Neural crest cell (in vitro differentiated cells): ENCODE results near the gene SLC16A14. TPM values are rescaled to one million over a fixed set of nuclear protein-coding genes. Genes with fewer than 3 reads are reported as not detected.

Experiments
- DNase-seq: peaks from one replicate; pipeline ENCODE4 v3.0.0; 2021; ENCODE audit warnings: low read depth, mixed read lengths, low spot score
- H3K27ac Mint-ChIP-seq: one replicate; pipeline ENCODE4 v1.8.0; 2021; ENCODE audit warnings: mild to moderate bottlenecking, mixed read lengths; ENCODE audit not compliant: unreplicated experiment
- H3K27me3 Mint-ChIP-seq: 2 replicates; pipeline ENCODE4 v1.8.0; 2021; ENCODE audit warnings: low read depth, mild to moderate bottlenecking, mixed read lengths
- H3K36me3 Mint-ChIP-seq: 2 replicates; pipeline ENCODE4 v1.8.0; 2021; ENCODE audit warnings: low read depth, mild to moderate bottlenecking, mixed read lengths
- H3K4me1 Mint-ChIP-seq: 2 replicates; pipeline ENCODE4 v1.8.0; 2021; ENCODE audit warnings: mixed read lengths
- H3K4me3 Mint-ChIP-seq: one replicate; pipeline ENCODE4 v1.8.0; 2021; ENCODE audit warnings: mild to moderate bottlenecking, mixed read lengths
- H3K9me3 Mint-ChIP-seq: 2 replicates; pipeline ENCODE4 v1.8.0; 2021; ENCODE audit warnings: mixed read lengths
- total RNA-seq: library from RNA; stranded (reverse); gene quantifications from 2 replicates; pipeline ENCODE4 v1.2.1, GENCODE V29; 2021
- TF ChIP-seq, protein P1 (sequence below): fragments of 200-600 bp; sonication (generic); conservative IDR thresholded peaks from 2 replicates; pipeline ENCODE4 v1.5.0; 2021; ENCODE audit warnings: antibody characterized with exemption, mild to moderate bottlenecking

Gene SLC16A14
- total RNA-seq, 1 donor from 2014 or later: 13.0 TPM

DNA sequence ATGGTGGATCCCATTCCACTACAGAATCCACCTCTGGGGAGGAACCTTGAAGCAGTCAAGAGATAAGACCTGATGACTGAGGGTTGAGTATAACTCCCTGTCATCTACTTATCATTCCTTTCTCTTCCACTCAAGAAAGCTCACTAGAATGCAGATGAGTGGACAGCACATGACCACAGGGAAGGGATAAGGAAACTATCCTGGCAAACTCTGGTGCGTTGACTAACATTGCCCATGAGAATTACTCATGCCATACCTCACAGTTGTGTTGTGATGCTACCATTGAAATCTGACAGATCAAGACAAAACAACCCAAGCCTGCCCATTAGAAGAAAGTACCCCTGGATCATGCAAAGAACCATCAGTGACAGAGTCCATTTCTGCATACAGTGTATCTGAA, 26.5 kb downstream of the SLC16A14 start:
- H3K27ac Mint-ChIP-seq: no peak overlapping the region
- no peaks in the 10 kb centered on the region for H3K4me1 Mint-ChIP-seq
- TF ChIP-seq, protein P1, sequence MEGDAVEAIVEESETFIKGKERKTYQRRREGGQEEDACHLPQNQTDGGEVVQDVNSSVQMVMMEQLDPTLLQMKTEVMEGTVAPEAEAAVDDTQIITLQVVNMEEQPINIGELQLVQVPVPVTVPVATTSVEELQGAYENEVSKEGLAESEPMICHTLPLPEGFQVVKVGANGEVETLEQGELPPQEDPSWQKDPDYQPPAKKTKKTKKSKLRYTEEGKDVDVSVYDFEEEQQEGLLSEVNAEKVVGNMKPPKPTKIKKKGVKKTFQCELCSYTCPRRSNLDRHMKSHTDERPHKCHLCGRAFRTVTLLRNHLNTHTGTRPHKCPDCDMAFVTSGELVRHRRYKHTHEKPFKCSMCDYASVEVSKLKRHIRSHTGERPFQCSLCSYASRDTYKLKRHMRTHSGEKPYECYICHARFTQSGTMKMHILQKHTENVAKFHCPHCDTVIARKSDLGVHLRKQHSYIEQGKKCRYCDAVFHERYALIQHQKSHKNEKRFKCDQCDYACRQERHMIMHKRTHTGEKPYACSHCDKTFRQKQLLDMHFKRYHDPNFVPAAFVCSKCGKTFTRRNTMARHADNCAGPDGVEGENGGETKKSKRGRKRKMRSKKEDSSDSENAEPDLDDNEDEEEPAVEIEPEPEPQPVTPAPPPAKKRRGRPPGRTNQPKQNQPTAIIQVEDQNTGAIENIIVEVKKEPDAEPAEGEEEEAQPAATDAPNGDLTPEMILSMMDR: no peak
- H3K36me3 Mint-ChIP-seq: peaks cover 8% of the 10 kb centered on the region
- no peak for DNase-seq
- H3K9me3 Mint-ChIP-seq: no peaks in the 10 kb centered on the region
- no peaks in the 10 kb centered on the region for H3K27me3 Mint-ChIP-seq
- no peak overlapping the region for H3K4me3 Mint-ChIP-seq

DNA sequence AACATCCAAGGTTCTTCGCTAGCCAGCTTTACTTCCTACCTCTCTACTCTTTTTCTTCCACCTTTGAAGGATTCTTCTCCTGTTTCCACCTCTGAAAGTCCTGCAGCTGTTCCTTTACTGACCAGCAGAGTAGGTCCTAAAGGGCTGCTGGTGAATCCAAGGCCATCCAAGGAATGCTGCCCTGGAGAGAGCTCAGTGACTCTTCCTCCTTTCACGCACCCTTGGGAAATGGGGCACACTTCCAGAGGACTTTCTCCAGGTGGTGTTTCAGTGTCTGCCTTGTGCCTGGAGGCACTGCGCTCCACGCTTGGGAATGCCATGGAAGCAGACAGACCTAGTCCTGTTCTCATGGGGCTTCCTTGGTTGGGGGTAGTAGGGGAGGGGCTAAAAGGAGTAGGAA, 45.4 kb downstream of the SLC16A14 start:
- TF ChIP-seq, protein P1: no peak
- H3K27ac Mint-ChIP-seq: no peak overlapping the region
- no peaks in the 10 kb centered on the region for H3K36me3 Mint-ChIP-seq
- H3K4me1 Mint-ChIP-seq: no peaks in the 10 kb centered on the region
- H3K9me3 Mint-ChIP-seq: no peaks in the 10 kb centered on the region
- no peak overlapping the region for H3K4me3 Mint-ChIP-seq
- DNase-seq: no peak
- H3K27me3 Mint-ChIP-seq: no peaks in the 10 kb centered on the region

DNA sequence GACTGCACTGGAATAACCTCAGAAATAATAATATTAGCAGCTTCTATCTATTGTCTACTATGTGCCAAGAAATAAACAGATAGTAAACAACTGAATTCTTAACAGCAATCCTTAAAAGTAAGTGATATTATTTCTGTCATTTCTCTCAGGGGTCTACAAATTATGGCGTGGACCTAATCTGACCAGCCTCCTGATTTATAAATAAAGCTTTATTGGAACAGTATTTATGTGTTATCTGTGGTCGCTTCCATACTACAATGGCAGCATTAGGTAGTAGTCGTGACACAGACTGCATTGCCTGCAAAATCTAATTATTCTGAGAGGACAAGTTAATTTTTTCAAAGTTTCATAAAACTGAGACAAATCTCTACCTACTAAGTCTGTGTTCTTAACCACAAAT, 49.0 kb downstream of the SLC16A14 start:
- H3K4me3 Mint-ChIP-seq: no peak overlapping the region
- DNase-seq: no peak
- H3K27me3 Mint-ChIP-seq: no peaks in the 10 kb centered on the region
- no peaks in the 10 kb centered on the region for H3K9me3 Mint-ChIP-seq
- H3K27ac Mint-ChIP-seq: no peak overlapping the region
- peaks cover 3% of the 10 kb centered on the region for H3K36me3 Mint-ChIP-seq
- H3K4me1 Mint-ChIP-seq: no peaks in the 10 kb centered on the region
- TF ChIP-seq, protein P1: no peak

DNA sequence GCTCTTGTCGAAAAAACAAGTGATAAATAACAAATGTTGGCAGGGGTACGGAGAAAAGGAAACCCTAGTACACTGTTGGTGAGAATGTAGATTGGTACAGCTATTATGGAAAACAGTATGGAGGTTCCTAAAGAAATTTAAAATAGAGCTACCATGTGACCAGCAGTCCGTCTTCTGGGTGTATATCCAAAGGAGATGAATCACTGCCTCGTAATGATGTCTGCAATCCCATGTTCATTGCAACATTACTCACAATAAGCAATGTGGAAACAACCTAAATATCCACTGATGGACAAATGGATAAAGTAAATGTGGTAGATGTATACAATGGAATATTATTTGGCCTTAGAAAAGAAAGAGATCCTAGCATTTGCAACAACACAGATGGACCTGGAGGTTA, 50.6 kb downstream of the SLC16A14 start:
- TF ChIP-seq, protein P1: no peak
- H3K4me3 Mint-ChIP-seq: no peak overlapping the region
- no peak for DNase-seq

DNA sequence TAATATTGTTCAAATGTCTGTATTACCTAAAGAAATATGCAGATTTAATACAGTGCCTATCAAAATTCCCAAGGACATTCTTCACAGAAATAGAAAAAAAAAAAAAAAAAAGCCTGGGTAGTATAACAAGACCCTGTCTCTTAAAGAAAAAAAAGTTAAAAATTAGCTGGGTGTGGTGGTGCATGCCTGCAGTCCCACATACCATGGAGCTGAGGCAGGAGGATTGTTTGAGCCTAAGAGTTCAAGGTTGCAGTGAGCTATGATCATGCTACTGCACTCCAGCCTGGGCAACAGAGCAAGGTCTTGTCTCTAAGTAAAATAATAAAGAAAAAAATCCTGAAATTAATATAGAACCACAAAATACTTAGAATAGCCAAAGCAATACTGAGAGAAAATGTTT, 51.9 kb downstream of the SLC16A14 start:
- Mint-ChIP-seq H3K27me3 (no peaks in the 10 kb centered on the region), H3K4me1 (no peaks in the 10 kb centered on the region), H3K9me3 (no peaks in the 10 kb centered on the region), H3K4me3 (no peak overlapping the region), H3K27ac (no peak overlapping the region), H3K36me3 (peaks cover 3% of the 10 kb centered on the region)
- no peak for DNase-seq
- TF ChIP-seq, protein P1: no peak

More for the DNA sequence above, 50.6 kb downstream of the SLC16A14 start:
- H3K9me3 Mint-ChIP-seq: no peaks in the 10 kb centered on the region
- no peak overlapping the region for H3K27ac Mint-ChIP-seq
- H3K36me3 Mint-ChIP-seq: peaks cover 3% of the 10 kb centered on the region
- H3K27me3 Mint-ChIP-seq: no peaks in the 10 kb centered on the region
- H3K4me1 Mint-ChIP-seq: no peaks in the 10 kb centered on the region
